ENCODE results near the gene DYRK1A.

DYRK1A gene

DNA sequence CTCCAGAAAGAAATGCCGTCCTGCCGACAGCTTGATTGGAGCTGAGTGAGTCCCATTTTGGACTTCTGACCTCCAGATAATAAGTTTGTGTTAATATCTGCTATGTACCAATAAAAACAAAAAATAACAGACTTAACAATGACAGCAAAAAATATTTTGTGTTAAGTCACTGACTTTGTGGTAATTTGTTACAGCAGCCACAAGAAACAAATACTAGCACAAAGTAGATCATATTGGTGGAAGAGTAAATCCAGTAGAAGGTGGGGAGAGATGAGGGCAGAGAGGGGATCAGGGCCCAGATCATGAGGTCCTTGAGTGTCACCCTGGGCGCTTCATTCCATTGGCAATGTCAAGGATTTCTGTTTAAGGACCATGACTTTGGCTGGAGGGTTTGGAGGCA lies 168.6 kb downstream of the DYRK1A start:
- H3F3A ChIP-seq (ENCODE audit: insufficient read depth, low read length) = no peaks in the 10 kb centered on the region
- no peak overlapping the region for H3K27ac ChIP-seq (ENCODE audit: low read length)
- H3K4me3 ChIP-seq (ENCODE audit: low read length) = no peak overlapping the region
- H3K27me3 ChIP-seq (replicated peaks; ENCODE audit: insufficient read depth, low read length) = no peaks in the 10 kb centered on the region
- H3K4me1 ChIP-seq (ENCODE audit: low read length) = no peaks in the 10 kb centered on the region
- no peaks in the 10 kb centered on the region for H3K9me3 ChIP-seq (replicated peaks; ENCODE audit: insufficient read depth, low read length)
- no peak for DNase-seq
- H3K9me2 ChIP-seq (replicated peaks; ENCODE audit: insufficient read depth, low read length) = no peaks in the 10 kb centered on the region
- H3K9ac ChIP-seq (ENCODE audit: low read length) = no peak overlapping the region
- no peaks in the 10 kb centered on the region for H3K36me3 ChIP-seq (replicated peaks; ENCODE audit: insufficient read depth, low read length)
- TF ChIP-seq EZH2phosphoT487 (IDR thresholded peaks at IDR 0.05; ENCODE audit: low read length) (no peak), EZH2 (optimal IDR thresholded peaks at IDR 0.05; ENCODE audit: low read depth, low read length) (no peak), CTCF (IDR thresholded peaks at IDR 0.05; ENCODE audit: low read length) (no peak)
- H2AFZ ChIP-seq (ENCODE audit: low read length) = no peak overlapping the region
- no peaks in the 10 kb centered on the region for H4K20me1 ChIP-seq (ENCODE audit: insufficient read depth, low read length)
- H3K79me2 ChIP-seq (ENCODE audit: low read length) = no peaks in the 10 kb centered on the region
- no peak overlapping the region for H3K4me2 ChIP-seq (ENCODE audit: low read depth, low read length)

DNA sequence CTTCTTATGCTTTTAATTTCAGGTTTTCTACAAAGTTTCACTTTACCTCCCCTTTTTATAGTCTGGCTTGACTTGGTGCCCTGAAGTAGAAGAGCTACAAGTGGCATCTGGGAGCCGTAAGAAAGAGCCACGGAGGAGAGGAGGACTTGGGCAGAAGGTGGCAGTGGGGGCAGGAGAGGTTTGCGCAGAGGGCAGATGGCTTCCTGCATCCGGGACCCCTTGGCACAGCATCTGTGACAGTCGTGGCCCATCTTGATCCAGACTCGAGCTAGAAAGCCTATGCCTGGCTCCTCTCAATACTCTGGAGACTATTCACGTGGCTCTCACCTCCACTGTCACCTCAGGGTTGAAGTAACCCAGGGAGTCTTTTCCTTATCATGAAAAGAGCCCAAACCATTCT lies 169.1 kb downstream of the DYRK1A start:
- no peak overlapping the region for H3K4me3 ChIP-seq (ENCODE audit: low read length)
- no peaks in the 10 kb centered on the region for H3F3A ChIP-seq (ENCODE audit: insufficient read depth, low read length)
- no peaks in the 10 kb centered on the region for H3K27me3 ChIP-seq (replicated peaks; ENCODE audit: insufficient read depth, low read length)
- H3K9me2 ChIP-seq (replicated peaks; ENCODE audit: insufficient read depth, low read length) = no peaks in the 10 kb centered on the region
- H3K4me2 ChIP-seq (ENCODE audit: low read depth, low read length) = no peak overlapping the region
- no peaks in the 10 kb centered on the region for H3K36me3 ChIP-seq (replicated peaks; ENCODE audit: insufficient read depth, low read length)
- no peak overlapping the region for H2AFZ ChIP-seq (ENCODE audit: low read length)
- no peak for DNase-seq
- no peaks in the 10 kb centered on the region for H3K79me2 ChIP-seq (ENCODE audit: low read length)
- H3K27ac ChIP-seq (ENCODE audit: low read length) = no peak overlapping the region
- no peaks in the 10 kb centered on the region for H4K20me1 ChIP-seq (ENCODE audit: insufficient read depth, low read length)
- H3K9ac ChIP-seq (ENCODE audit: low read length) = no peak overlapping the region
- no peaks in the 10 kb centered on the region for H3K4me1 ChIP-seq (ENCODE audit: low read length)
- no peaks in the 10 kb centered on the region for H3K9me3 ChIP-seq (replicated peaks; ENCODE audit: insufficient read depth, low read length)
- no peak for TF ChIP-seq EZH2 (optimal IDR thresholded peaks at IDR 0.05; ENCODE audit: low read depth, low read length)
- no peak for TF ChIP-seq CTCF (IDR thresholded peaks at IDR 0.05; ENCODE audit: low read length)

DNA sequence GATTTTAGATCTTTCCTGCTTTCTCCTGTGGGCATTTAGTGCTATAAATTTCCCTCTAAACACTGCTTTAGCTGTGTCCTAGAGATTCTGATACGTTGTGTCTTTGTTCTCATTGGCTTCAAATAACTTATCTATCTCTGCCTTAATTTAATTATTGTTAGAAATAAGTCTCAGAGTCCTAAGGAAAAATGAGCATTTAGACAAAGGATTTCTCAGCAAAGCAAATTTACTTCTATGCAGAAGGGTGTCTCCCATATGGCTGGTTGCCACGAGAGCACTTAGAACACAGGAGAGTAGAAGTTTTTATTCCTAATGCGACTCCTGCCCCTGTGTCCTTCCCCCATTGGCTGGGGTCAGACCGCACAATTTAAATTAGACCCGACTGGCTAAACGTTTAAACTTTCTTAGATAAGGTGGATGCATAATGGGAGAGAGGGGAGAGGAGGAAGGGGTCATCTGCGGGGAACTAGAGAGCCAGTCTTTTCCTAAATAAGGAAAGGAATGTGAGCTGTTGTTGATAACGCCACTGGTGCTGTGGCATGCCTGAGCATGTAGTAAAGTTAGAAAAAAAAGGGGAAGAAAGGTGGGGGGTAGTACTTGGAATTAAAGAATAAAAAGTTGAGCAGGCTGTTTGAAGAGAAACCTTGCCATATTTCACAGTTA lies 170.2 kb downstream of the DYRK1A start:
- Histone ChIP-seq H3K27ac (ENCODE audit: low read length) (no peak overlapping the region), H3K4me2 (ENCODE audit: low read depth, low read length) (no peak overlapping the region), H2AFZ (ENCODE audit: low read length) (no peak overlapping the region), H3K9me3 (replicated peaks; ENCODE audit: insufficient read depth, low read length) (no peaks in the 10 kb centered on the region), H4K20me1 (ENCODE audit: insufficient read depth, low read length) (no peaks in the 10 kb centered on the region), H3F3A (ENCODE audit: insufficient read depth, low read length) (no peaks in the 10 kb centered on the region), H3K9me2 (replicated peaks; ENCODE audit: insufficient read depth, low read length) (no peaks in the 10 kb centered on the region), H3K9ac (ENCODE audit: low read length) (no peak overlapping the region), H3K79me2 (ENCODE audit: low read length) (no peaks in the 10 kb centered on the region), H3K4me1 (ENCODE audit: low read length) (no peaks in the 10 kb centered on the region), H3K4me3 (ENCODE audit: low read length) (no peak overlapping the region), H3K27me3 (replicated peaks; ENCODE audit: insufficient read depth, low read length) (no peaks in the 10 kb centered on the region), H3K36me3 (replicated peaks; ENCODE audit: insufficient read depth, low read length) (no peaks in the 10 kb centered on the region)
- DNase-seq = no peak
- no peak for TF ChIP-seq CTCF (IDR thresholded peaks at IDR 0.05; ENCODE audit: low read length)
- TF ChIP-seq EZH2 (optimal IDR thresholded peaks at IDR 0.05; ENCODE audit: low read depth, low read length) = no peak
- TF ChIP-seq EZH2phosphoT487 (IDR thresholded peaks at IDR 0.05; ENCODE audit: low read length) = no peak

Data from MM.1S (cell line).